GM20000 (cell line): ENCODE data around the gene POLK.

ENCODE experiments used
- DNase-seq: peaks from one replicate; pipeline ENCODE4 v3.0.0; 2012; ENCODE audit warnings: low spot score
- TF ChIP-seq, protein P1 (sequence below): IDR thresholded peaks from 2 replicates; pipeline ENCODE4 v1.5.1; 2012; ENCODE audit warnings: mild to moderate bottlenecking, control low read depth; ENCODE audit errors: extremely low read depth, missing control alignments

The POLK gene

DNA sequence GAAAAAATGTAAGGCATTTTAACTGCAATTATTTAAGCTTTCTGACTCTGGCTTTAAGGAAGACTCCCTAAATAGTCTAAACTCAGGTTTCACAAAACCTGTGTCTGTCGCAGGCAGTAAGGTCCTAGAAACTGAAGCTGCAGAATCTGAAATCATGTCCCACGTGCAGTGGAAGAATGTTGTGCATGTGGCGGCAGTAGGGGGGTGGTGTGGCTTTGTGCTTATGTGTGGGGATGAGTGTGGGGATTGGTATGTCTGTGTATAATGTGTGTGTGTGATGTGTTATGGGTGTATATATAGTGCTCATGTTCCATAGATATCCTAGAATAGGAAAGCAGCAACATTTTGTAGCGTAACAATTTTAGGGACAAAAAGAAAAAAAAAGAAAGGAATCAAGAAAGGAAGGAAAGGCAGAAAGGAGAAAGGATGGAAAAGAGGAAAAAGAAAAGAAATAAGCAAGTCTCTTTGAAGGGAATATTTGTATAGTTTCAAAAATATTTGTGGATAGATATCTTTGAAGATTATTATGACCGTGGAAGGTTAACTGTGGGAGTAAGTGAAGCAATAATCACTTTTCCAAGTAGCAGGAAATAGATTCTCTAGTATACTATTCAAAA lies 106.2 kb downstream of the POLK start:
- no peak for DNase-seq
- TF ChIP-seq, protein P1, sequence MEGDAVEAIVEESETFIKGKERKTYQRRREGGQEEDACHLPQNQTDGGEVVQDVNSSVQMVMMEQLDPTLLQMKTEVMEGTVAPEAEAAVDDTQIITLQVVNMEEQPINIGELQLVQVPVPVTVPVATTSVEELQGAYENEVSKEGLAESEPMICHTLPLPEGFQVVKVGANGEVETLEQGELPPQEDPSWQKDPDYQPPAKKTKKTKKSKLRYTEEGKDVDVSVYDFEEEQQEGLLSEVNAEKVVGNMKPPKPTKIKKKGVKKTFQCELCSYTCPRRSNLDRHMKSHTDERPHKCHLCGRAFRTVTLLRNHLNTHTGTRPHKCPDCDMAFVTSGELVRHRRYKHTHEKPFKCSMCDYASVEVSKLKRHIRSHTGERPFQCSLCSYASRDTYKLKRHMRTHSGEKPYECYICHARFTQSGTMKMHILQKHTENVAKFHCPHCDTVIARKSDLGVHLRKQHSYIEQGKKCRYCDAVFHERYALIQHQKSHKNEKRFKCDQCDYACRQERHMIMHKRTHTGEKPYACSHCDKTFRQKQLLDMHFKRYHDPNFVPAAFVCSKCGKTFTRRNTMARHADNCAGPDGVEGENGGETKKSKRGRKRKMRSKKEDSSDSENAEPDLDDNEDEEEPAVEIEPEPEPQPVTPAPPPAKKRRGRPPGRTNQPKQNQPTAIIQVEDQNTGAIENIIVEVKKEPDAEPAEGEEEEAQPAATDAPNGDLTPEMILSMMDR = no peak

DNA sequence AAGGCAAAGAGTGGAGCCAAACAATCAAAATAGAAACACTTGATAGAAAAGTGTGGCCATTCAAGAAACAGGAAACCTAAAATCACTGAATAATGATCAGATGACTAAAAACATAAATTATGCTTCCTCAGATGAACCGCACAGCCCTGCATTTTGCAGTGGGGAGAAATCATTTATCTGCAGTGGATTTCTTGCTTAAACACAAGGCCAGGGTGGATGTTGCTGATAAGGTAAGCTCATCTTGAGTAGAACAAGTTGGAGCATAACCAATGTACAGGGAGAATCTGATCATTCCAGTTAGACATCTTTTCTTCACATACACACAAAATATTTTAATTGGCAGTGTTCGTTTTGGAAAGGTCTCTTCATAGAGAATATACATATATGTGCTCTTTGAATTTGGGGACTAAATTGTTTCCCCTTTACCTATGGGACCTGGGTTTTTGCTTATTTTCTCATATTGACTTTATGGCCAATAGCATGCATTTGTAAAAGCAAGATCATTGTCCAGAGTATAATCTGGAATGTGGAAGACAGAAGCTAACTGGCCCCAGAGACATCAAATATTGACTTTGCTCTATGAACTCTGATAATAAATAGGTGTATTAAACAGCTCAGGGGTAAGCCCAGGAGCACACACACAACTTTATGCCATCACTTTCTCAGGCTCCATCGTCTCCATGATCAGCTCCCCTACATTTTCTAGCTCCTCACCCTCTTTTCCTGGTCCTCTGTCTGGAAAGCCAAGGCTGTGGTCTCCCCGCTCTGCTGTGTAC lies 108.7 kb downstream of the POLK start:
- DNase-seq = no peak
- TF ChIP-seq, protein P1 = no peak

DNA sequence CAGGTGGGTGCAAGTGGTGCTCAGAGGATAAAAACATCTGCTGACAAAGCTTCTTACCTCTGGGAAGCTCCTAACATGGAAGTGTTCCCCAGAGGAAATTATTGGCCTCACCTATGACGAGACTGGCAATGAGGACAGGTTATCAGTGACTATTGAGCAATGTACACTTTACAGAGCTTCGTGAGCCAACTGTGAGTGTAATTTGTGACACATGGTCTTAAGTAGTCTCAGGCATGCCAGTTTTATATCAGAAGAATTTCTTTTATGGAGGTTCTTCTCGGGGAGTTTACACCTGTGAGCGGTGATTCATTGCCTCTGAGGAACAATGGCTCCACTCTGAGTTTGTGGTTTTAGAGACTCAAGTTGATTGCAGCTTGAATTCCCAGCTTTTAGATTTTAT lies 110.9 kb downstream of the POLK start:
- DNase-seq = no peak

DNA sequence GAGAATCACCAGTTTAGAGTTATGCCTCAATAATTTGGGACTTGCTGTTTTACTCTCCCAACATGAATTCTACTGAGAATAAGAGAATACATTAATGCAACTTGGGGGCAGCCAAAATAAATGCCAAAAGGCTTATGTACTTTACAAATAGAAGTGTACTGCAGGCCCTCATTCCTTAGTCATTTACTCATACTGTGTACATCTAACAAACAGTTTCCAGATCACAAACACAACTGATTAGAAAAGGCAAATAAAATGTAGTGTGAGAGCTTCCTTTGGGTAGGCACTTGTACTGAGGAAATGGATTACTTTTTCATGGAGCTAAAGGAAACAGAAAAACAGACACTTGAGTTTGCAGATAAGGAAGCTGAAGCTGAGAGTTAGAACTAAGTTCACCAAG lies 112.2 kb downstream of the POLK start:
- TF ChIP-seq, protein P1 = no peak
- DNase-seq = no peak

More for the DNA sequence above, 110.9 kb downstream of the POLK start:
- TF ChIP-seq, protein P1 = no peak

DNA sequence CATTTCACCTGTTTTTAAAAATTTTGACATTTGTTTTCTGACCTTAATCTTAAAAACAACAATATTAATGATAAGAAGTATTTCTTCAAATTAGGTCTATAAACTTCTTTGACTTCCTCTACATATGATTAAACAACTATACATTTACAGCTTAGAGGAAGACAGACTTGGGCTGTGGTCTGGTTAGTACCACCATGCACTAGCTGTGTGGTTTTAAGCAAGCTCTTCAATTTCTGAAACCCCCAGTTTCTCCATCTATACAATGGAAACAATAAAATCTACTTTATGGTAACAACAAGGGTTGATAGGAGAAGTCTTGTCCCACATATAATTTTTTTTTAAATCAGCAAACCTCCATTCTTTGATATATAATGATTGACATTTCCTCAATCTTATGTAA lies 115.3 kb downstream of the POLK start:
- no peak for DNase-seq
- TF ChIP-seq, protein P1 = no peak

DNA sequence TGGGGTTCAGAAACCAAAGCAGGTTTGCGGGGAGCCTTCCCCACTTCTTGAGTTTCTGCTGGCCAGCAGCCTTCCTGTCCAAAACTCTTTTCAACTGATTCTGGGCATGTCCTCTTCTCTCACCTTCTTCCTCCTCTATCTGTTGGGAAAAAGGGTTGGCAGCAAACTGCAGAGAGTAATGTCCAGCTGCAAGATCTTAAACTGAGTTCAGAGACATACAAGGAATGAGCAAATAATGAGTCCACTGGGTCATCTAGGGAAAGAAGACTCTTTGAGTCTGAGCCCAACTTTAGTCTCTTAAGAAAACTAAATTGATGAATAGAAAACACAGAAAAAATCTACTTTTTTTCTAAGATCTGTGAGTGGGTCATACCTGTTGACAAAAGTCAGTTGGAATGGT lies 116.1 kb downstream of the POLK start:
- TF ChIP-seq, protein P1 = no peak
- no peak for DNase-seq

DNA sequence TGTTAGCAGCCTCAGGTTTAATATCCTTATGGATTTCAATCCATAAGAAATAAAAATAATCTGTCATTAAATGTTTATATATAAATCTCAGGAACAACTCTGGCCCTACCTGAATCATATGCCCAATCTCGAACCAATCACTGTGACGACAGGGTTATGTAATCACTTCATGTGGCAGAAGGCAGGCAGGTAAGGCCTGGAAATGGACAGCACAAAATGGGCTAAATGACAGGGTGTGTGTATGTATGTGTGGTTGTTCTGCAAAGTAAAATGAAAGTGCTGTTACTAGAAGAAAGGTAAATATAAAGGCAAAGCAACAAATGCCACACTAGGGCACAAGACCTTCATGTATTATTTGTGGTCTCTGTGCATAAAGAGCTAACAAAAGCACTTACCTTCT lies 119.2 kb downstream of the POLK start:
- DNase-seq = no peak
- TF ChIP-seq, protein P1 = no peak
